GM12878 (cell line): ENCODE data around the gene NCBP2L. TPM values are rescaled to one million over a fixed set of nuclear protein-coding genes. Genes with fewer than 3 reads are reported as not detected.

ENCODE experiments used
- ATAC-seq: fragments of 200-7000 bp; cut with Tn5 transposase; 3 replicates; pipeline ENCODE4 v1.9.1; 2020; ENCODE audit warnings: mild to moderate bottlenecking, moderate library complexity
- BruUV-seq: library from RNA; stranded (reverse); fragments of 400-500 nt; replicated peaks from 2 replicates; lab custom pipeline; 2021; lab: Mats Ljungman, UMichigan
- CTCF ChIA-PET: fragments of 300-600 bp; sonication (Branson Sonifier 250); formaldehyde crosslinking; extraction: SDS; loops from one replicate; lab custom pipeline; 2021; ENCODE audit warnings: inconsistent platforms; lab: Yijun Ruan, JAX
- POLR2A ChIA-PET: fragments of 350-600 bp; formaldehyde crosslinking; extraction: SDS; loops from one replicate; lab custom pipeline; 2021; ENCODE audit warnings: inconsistent platforms; lab: Charles Lee
- RAD21 ChIA-PET: fragments of 300-600 bp; sonication (Branson Sonifier 250); formaldehyde crosslinking; loops from one replicate; lab custom pipeline; 2023; ENCODE audit warnings: antibody characterized with exemption; ENCODE audit not compliant: unreplicated experiment; lab: Charles Lee
- SMC1A ChIA-PET: fragments of 300-600 bp; sonication (Branson Sonifier 250); formaldehyde crosslinking; loops from one replicate; lab custom pipeline; 2023; ENCODE audit not compliant: unreplicated experiment, uncharacterized antibody; lab: Charles Lee
- DNase-seq: peaks from one replicate; pipeline ENCODE4 v3.0.0-alpha.2; 2011; ENCODE audit warnings: low read depth, low spot score
- FAIRE-seq: peaks from 3 replicates; lab custom pipeline; 2011; peaks lifted over from hg19 to GRCh38; lab: Jason Lieb, UNC
- H2AFZ ChIP-seq: 2 replicates; pipeline ENCODE4 v1.6.0; 2011; ENCODE audit warnings: low read depth, low read length, control low read depth; ENCODE audit not compliant: control insufficient read depth
- H3K27ac ChIP-seq: 2 replicates; pipeline ENCODE4 v1.5.1; 2011; ENCODE audit warnings: control low read depth; ENCODE audit not compliant: control insufficient read depth, insufficient read depth
- H3K27me3 ChIP-seq, 2 experiments: replicated peaks in 1 of 2; 2 replicates each; pipeline versions ENCODE4 v1.6.0 to v1.6.1; 2011; ENCODE audit warnings: low read length in 1 of 2; ENCODE audit not compliant: control insufficient read depth in 2 of 2, insufficient read depth in 2 of 2
- H3K36me3 ChIP-seq, 2 experiments: 2 replicates each; pipeline ENCODE4 v1.5.1; 2011; ENCODE audit warnings: low read length in 1 of 2; ENCODE audit not compliant: control insufficient read depth in 2 of 2, insufficient read depth in 2 of 2
- H3K4me1 ChIP-seq: 2 replicates; pipeline ENCODE4 v1.6.1; 2011; ENCODE audit warnings: mild to moderate bottlenecking, low read length, moderate library complexity, mixed read lengths; ENCODE audit not compliant: control insufficient read depth, insufficient read depth
- H3K4me2 ChIP-seq: 2 replicates; pipeline ENCODE4 v1.6.0; 2011; ENCODE audit warnings: control low read depth; ENCODE audit not compliant: control insufficient read depth, insufficient read depth
- H3K4me3 ChIP-seq: fragments of 200-600 bp; sonication (generic); 2 replicates; pipeline ENCODE4 v1.5.1; 2016
- H3K79me2 ChIP-seq: 2 replicates; pipeline ENCODE4 v1.6.0; 2011; ENCODE audit warnings: low read length; ENCODE audit not compliant: control insufficient read depth, insufficient read depth
- H3K9ac ChIP-seq: 2 replicates; pipeline ENCODE4 v1.8.0; 2011; ENCODE audit warnings: low read length, control low read depth, mixed read lengths; ENCODE audit not compliant: control insufficient read depth, insufficient read depth
- H3K9me3 ChIP-seq: replicated peaks from 3 replicates; pipeline ENCODE4 v1.5.1; 2011; ENCODE audit warnings: mild to moderate bottlenecking, low read length; ENCODE audit not compliant: control insufficient read depth, insufficient read depth
- H4K20me1 ChIP-seq: 2 replicates; pipeline ENCODE4 v1.6.0; 2011; ENCODE audit not compliant: control insufficient read depth, insufficient read depth
- IKZF1 ChIP-seq: fragments of 450-650 bp; conservative IDR thresholded peaks from 2 replicates; pipeline ENCODE4 v1.6.1; 2017; ENCODE audit warnings: antibody characterized with exemption, mild to moderate bottlenecking
- NFYB ChIP-seq: IDR thresholded peaks from 2 replicates; pipeline ENCODE4 v1.6.1; 2011; ENCODE audit warnings: low read depth, mild to moderate bottlenecking, low read length, improper control_type of control experiment, moderate library complexity; ENCODE audit not compliant: insufficient read depth
- RAD21 ChIP-seq: IDR thresholded peaks from 2 replicates; pipeline ENCODE4 v1.6.1; 2011; ENCODE audit warnings: mild to moderate bottlenecking, low read depth, low read length, moderate library complexity; ENCODE audit not compliant: insufficient read depth
- SIX5 ChIP-seq: IDR thresholded peaks from 2 replicates; pipeline ENCODE4 v1.6.1; 2011; ENCODE audit warnings: mild to moderate bottlenecking, low read depth, low read length, moderate library complexity; ENCODE audit not compliant: severe bottlenecking
- SMAD5 ChIP-seq: IDR thresholded peaks from 2 replicates; pipeline ENCODE4 v1.6.1; 2016; ENCODE audit warnings: antibody characterized with exemption, low read depth
- SMARCA5 ChIP-seq: fragments of 450-650 bp; IDR thresholded peaks from 2 replicates; pipeline ENCODE4 v1.6.1; 2017; ENCODE audit warnings: mild to moderate bottlenecking
- SRF ChIP-seq, 2 experiments: IDR thresholded peaks; 2 replicates each; pipeline ENCODE4 v1.6.1; 2011; ENCODE audit warnings: low read depth in 2 of 2, low read length in 2 of 2, mild to moderate bottlenecking in 1 of 2, moderate library complexity in 1 of 2
- WGBS: methylation state at CpG from one replicate; pipeline ENCODE4 v1.1.6; 2016; ENCODE audit warnings: low lambda C conversion rate; ENCODE audit not compliant: insufficient replicate concordance, insufficient coverage; ENCODE audit errors: missing lambda C conversion rate; 5-methylcytosine and 5-hydroxymethylcytosine counted together
- in situ Hi-C: fragments of 300-500 bp; cut with MboI; formaldehyde crosslinking; loops from 9 replicates; pipeline ENCODE4 v1.14.3; 2018; ENCODE audit warnings: mixed read lengths
- intact Hi-C: fragments of 100-400 bp; cut with micrococcal nuclease; formaldehyde crosslinking; loops from one replicate; pipeline ENCODE4 v1.14.2; 2022; ENCODE audit not compliant: unreplicated experiment
- polyA plus RNA-seq, 11 experiments: library from polyadenylated mRNA; depleted of rRNA in 4 of 11; unstranded in 6 of 11; stranded (reverse) in 5 of 11; fragments of >200 nt; fragmentation: Nextera tagmentation in 4 of 11; fragmentation: Illumina TruSeq in 1 of 11; extraction: Ambion mirVana in 4 of 11; extraction: Trizol in 1 of 11; gene quantifications; 1 replicate in 1 of 11; 2 replicates in 10 of 11; pipeline versions ENCODE4 v1.2.1 to v1.2.3, GENCODE V29; 2011 to 2016; ENCODE audit warnings: inconsistent platforms in 2 of 11, missing spikeins in 2 of 11, low read depth in 1 of 11
- total RNA-seq, 4 experiments: library from RNA; depleted of rRNA in 3 of 4; stranded (reverse); fragments of >200 nt in 3 of 4; fragmentation: Illumina TruSeq in 1 of 4; extraction: Trizol in 1 of 4; gene quantifications; 2 replicates each; pipeline versions ENCODE4 v1.2.1 to v1.2.3, GENCODE V29; 2013 to 2021
- TF ChIP-seq, protein P1 (sequence below): fragments of 450-650 bp; IDR thresholded peaks from 2 replicates; pipeline ENCODE4 v1.6.1; 2017; ENCODE audit warnings: mild to moderate bottlenecking, moderate library complexity
- TF ChIP-seq, protein P2 (sequence below), 3 experiments: IDR thresholded peaks in 2 of 3; conservative IDR thresholded peaks in 1 of 3; 2 replicates each; pipeline ENCODE4 v1.5.1; 2011; ENCODE audit warnings: low read depth in 3 of 3, low read length in 3 of 3, mild to moderate bottlenecking in 3 of 3, control low read depth in 2 of 3, moderate library complexity in 2 of 3, inconsistent platforms in 1 of 3, mixed read lengths in 1 of 3; ENCODE audit not compliant: control insufficient read depth in 2 of 3, insufficient read depth in 1 of 3; ENCODE audit errors: extremely low read depth in 1 of 3
- TF ChIP-seq, protein P3 (sequence below): fragments of 450-650 bp; formaldehyde crosslinking; IDR thresholded peaks from 2 replicates; pipeline ENCODE4 v1.5.0; 2022; ENCODE audit warnings: mild to moderate bottlenecking, missing genetic modification characterization
- TF ChIP-seq, protein P4 (sequence below): IDR thresholded peaks from 2 replicates; pipeline ENCODE4 v1.6.1; 2011; ENCODE audit warnings: low read depth, mild to moderate bottlenecking, low read length, moderate library complexity, borderline replicate concordance; ENCODE audit errors: extremely low read depth

Gene NCBP2L
- total and polyA plus RNA-seq, 10 of the 15 experiments (the other 5 are each of a cell fraction or from before 2014, with no cell fraction given): not detected

DNA sequence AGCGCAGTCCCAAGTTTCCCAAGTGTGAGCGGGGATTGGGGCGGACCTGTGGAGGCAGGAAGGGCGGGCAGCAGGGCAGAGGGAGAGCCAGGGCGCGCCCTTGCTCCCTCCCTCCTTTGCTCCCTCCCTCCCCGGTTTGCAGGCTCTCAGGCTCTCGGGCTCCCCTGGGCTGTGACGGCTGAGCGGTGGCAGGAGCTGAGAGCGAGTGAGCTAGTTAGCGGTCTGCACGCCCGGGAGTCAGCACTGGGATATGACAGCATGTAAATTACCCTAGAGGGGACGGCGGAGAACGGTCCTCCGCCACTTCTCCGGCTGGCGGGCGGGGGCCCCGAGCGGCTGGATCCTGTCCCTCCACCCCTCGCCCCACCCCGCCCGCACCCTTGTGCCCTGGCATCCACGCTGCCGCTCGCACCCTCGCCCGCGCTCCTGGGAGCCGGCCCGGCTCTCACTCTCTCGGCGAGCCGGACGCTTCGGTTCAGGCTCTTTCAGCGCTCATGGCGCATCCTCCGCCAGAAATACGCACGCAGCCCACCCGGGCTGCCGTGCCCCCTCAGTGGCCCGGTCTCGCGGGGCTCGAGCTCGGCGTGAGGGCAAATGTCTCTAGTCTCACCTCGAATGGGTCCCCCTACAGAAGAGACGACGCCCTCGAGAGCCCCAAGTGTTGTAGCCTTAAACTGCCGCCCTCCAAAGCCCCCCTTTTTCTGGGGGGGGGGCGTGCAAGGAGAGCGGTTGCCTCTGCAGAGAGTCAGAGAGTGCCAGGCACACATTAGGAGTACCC is 1.6 kb upstream of the NCBP2L start, which contains the start of gene TSC22D3:
TSC22D3 (minus strand) TSS at position 54 of the 778 bp plus-strand sequence. CDS start 368 bp downstream, outside the sequence.
- H4K20me1 ChIP-seq: no peaks in the 10 kb centered on the region
- ChIA-PET CTCF (interaction anchor here (0.6 to 7.5 kb wide), 19 partner anchors 9 to 901 kb away, joined by 3 to 289 read pairs (median 6); no protein-coding TSS in a partner anchor), SMC1A (interaction anchor here (0.7 to 9.4 kb wide), 20 partner anchors 10 to 900 kb away, joined by 3 to 149 read pairs (median 5); no protein-coding TSS in a partner anchor), RAD21 (interaction anchor here (0.7 to 5.3 kb wide), 21 partner anchors 9 to 147 kb away, joined by 3 to 119 read pairs (median 7); partner anchors contain the start of gene PRPS1), POLR2A (interaction anchor here (0.5 to 1.7 kb wide), 13 partner anchors 9 to 119 kb away, joined by 3 to 15 read pairs (median 4); no protein-coding TSS in a partner anchor)
- H2AFZ ChIP-seq: peak within 1 kb of the TSS; percentile 22
- in situ Hi-C loops (loop anchor here (5.0 kb wide), 1 partner anchor 114 kb away; no protein-coding TSS in a partner anchor), intact Hi-C loops (loop anchor here (2.0 to 10.0 kb wide), 3 partner anchors 239 to 877 kb away; no protein-coding TSS in a partner anchor)
- H3K27ac ChIP-seq: no peak within 1 kb of the TSS
- ATAC-seq (peak; percentile 91), FAIRE-seq (no peak), DNase-seq (no peak)
- no TSS peak for BruUV-seq
- WGBS: 30% methylated on average over 49 of the region's 59 CpGs
- peak within 1 kb of the TSS; percentile 67 for H3K4me2 ChIP-seq
- no peaks in the 10 kb centered on the region for H3K36me3 ChIP-seq
- H3K79me2 ChIP-seq: no peaks in the 10 kb centered on the region
- no peaks in the 10 kb centered on the region; the same call in 2 of the 3 replicates for H3K9me3 ChIP-seq
- no peak within 1 kb of the TSS for H3K9ac ChIP-seq
- H3K4me1 ChIP-seq: no peaks in the 10 kb centered on the region
- peak within 1 kb of the TSS; percentile 58 for H3K4me3 ChIP-seq
- H3K27me3 ChIP-seq: no peaks in the 10 kb centered on the region; a peak in 1 of 4 replicates
- TF ChIP-seq, protein P1, sequence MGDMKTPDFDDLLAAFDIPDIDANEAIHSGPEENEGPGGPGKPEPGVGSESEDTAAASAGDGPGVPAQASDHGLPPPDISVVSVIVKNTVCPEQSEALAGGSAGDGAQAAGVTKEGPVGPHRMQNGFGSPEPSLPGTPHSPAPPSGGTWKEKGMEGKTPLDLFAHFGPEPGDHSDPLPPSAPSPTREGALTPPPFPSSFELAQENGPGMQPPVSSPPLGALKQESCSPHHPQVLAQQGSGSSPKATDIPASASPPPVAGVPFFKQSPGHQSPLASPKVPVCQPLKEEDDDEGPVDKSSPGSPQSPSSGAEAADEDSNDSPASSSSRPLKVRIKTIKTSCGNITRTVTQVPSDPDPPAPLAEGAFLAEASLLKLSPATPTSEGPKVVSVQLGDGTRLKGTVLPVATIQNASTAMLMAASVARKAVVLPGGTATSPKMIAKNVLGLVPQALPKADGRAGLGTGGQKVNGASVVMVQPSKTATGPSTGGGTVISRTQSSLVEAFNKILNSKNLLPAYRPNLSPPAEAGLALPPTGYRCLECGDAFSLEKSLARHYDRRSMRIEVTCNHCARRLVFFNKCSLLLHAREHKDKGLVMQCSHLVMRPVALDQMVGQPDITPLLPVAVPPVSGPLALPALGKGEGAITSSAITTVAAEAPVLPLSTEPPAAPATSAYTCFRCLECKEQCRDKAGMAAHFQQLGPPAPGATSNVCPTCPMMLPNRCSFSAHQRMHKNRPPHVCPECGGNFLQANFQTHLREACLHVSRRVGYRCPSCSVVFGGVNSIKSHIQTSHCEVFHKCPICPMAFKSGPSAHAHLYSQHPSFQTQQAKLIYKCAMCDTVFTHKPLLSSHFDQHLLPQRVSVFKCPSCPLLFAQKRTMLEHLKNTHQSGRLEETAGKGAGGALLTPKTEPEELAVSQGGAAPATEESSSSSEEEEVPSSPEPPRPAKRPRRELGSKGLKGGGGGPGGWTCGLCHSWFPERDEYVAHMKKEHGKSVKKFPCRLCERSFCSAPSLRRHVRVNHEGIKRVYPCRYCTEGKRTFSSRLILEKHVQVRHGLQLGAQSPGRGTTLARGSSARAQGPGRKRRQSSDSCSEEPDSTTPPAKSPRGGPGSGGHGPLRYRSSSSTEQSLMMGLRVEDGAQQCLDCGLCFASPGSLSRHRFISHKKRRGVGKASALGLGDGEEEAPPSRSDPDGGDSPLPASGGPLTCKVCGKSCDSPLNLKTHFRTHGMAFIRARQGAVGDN: no peak
- TF ChIP-seq SMAD5 (no peak), RAD21 (no peak), SRF (IDR thresholded peaks at IDR 0.05; ENCODE audit: low read depth in 2 of 2, low read length in 2 of 2) (no peak), NFYB (no peak), SIX5 (no peak), IKZF1 (peak; percentile 59), SMARCA5 (no peak)
- TF ChIP-seq, protein P2, sequence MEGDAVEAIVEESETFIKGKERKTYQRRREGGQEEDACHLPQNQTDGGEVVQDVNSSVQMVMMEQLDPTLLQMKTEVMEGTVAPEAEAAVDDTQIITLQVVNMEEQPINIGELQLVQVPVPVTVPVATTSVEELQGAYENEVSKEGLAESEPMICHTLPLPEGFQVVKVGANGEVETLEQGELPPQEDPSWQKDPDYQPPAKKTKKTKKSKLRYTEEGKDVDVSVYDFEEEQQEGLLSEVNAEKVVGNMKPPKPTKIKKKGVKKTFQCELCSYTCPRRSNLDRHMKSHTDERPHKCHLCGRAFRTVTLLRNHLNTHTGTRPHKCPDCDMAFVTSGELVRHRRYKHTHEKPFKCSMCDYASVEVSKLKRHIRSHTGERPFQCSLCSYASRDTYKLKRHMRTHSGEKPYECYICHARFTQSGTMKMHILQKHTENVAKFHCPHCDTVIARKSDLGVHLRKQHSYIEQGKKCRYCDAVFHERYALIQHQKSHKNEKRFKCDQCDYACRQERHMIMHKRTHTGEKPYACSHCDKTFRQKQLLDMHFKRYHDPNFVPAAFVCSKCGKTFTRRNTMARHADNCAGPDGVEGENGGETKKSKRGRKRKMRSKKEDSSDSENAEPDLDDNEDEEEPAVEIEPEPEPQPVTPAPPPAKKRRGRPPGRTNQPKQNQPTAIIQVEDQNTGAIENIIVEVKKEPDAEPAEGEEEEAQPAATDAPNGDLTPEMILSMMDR (IDR thresholded peaks at IDR 0.05 in 2 of 3, conservative IDR thresholded peaks at IDR 0.05 in 1 of 3; ENCODE audit: control insufficient read depth in 2 of 3, extremely low read depth in 1 of 3, insufficient read depth in 1 of 3, low read depth in 3 of 3, low read length in 3 of 3): peak in 1 of 3 experiments; percentile 22; a peak in 1 of 6 replicates
- TF ChIP-seq, protein P3, sequence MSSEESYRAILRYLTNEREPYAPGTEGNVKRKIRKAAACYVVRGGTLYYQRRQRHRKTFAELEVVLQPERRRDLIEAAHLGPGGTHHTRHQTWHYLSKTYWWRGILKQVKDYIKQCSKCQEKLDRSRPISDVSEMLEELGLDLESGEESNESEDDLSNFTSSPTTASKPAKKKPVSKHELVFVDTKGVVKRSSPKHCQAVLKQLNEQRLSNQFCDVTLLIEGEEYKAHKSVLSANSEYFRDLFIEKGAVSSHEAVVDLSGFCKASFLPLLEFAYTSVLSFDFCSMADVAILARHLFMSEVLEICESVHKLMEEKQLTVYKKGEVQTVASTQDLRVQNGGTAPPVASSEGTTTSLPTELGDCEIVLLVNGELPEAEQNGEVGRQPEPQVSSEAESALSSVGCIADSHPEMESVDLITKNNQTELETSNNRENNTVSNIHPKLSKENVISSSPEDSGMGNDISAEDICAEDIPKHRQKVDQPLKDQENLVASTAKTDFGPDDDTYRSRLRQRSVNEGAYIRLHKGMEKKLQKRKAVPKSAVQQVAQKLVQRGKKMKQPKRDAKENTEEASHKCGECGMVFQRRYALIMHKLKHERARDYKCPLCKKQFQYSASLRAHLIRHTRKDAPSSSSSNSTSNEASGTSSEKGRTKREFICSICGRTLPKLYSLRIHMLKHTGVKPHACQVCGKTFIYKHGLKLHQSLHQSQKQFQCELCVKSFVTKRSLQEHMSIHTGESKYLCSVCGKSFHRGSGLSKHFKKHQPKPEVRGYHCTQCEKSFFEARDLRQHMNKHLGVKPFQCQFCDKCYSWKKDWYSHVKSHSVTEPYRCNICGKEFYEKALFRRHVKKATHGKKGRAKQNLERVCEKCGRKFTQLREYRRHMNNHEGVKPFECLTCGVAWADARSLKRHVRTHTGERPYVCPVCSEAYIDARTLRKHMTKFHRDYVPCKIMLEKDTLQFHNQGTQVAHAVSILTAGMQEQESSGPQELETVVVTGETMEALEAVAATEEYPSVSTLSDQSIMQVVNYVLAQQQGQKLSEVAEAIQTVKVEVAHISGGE (CRISPR knock-in tag): no peak
- TF ChIP-seq, protein P4, sequence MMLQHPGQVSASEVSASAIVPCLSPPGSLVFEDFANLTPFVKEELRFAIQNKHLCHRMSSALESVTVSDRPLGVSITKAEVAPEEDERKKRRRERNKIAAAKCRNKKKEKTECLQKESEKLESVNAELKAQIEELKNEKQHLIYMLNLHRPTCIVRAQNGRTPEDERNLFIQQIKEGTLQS: no peak
